ENCODE results near the gene ACSF2. TPM values are rescaled to one million over a fixed set of nuclear protein-coding genes. Genes with fewer than 3 reads are reported as not detected.
"Not testable (repeated sequence)": the region's sequence is repeated elsewhere in the genome, so short reads cannot be mapped to it uniquely, and the experiment has no call there.

The ACSF2 gene
- polyA plus RNA-seq (ENCODE audit: insufficient read length): 62.3 TPM

- no peak for DNase-seq (ENCODE audit: low read depth)
Measured at GRCh38 chr17:50425682-50426471, at the start of gene ACSF2. ACSF2 (plus strand) TSS chr17:50426218; CDS start chr17:50426262, 44 bp downstream.

DNA sequence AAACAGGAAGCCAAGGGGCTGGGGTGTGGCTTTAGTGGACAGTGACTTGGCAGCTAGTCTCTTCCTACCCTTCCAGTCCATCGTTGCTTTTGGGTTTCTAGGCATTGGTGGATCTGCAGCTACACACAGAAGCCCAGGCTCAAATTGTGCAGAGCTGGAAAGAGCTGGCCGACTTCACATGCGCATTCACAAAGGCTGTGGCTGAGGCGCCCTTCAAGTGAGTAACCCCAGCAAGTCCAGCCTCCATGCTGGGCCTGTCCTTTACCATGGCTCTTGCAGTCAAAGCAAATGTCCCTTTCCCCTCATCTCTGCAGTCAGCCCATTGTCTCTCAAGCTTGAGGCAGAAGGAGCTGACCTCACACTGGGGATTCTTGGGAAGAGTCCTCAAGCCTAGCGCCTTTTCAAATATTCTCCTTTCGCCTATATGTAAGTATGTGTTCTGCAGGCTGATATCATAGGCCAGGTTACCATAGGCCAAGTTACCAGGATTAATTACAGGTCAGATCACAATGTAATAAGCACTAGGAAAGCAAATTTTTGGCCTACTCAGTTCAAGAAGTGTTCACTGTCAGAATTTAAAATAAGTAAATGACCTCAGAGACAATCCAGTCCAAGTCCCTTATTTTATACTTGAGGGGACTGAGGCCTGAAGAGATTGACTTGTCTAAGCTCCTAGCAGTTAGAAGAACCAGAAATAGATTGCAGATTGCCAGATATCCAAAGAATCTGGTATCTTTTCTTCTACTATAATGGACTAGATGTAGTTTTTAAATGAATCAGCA lies 46.5 kb upstream of the ACSF2 start:
- no peak for DNase-seq (ENCODE audit: low read depth)

GRCh38 chr17:50380369-50381259 lies 45.4 kb upstream of the ACSF2 start:
- no peak for DNase-seq (ENCODE audit: low read depth)

GRCh38 chr17:50381260-50381815 lies 44.7 kb upstream of the ACSF2 start:
- no peak for DNase-seq (ENCODE audit: low read depth)

DNA sequence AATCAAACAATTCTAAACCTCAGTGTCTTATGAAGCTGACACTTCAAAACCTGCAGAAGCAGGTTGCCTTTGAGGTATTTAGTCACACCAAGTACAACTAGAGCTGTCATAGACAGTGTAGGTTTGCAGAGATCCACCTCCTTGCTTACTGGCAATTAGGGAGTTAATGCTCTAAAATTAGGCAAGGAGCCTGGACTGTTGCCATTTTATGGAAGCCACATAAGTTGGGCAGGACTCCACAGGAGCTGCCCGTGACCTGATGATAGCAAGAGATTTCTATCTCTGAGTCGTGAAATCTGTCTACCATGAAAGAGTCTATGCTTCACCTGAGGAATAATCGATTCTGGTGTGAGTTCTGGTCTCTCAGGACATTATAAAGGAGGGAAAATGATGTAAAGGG lies 44.1 kb upstream of the ACSF2 start:
- no peak for DNase-seq (ENCODE audit: low read depth)

- DNase-seq (ENCODE audit: low read depth): no peak
Measured at GRCh38 chr17:50382931-50383330, 43.1 kb upstream of the ACSF2 start.

- DNase-seq (ENCODE audit: low read depth): no peak
Measured at GRCh38 chr17:50386510-50386909, 39.5 kb upstream of the ACSF2 start.

DNA sequence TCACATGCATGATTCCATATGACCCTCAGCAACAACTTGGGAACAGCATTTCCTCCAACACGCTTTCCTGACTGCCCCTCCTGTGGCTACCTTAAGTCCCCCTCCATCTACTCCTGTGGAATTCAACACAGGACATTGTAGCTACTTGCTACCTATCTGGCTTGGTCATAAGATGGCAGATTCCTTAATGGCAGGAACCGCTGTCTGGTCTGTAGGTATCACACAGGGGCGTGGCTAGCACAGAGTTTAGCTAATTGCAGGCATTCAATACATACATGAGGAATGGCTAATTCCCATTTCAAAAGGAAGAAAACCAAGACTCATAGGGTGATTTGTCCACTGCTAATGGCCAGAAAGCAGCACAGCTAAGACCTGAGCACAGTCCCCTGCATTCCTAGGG lies 37.3 kb upstream of the ACSF2 start:
- no peak for DNase-seq (ENCODE audit: low read depth)

GRCh38 chr17:50389534-50389933 lies 36.5 kb upstream of the ACSF2 start:
- no peak for DNase-seq (ENCODE audit: low read depth)

GRCh38 chr17:50392621-50393020 lies 33.4 kb upstream of the ACSF2 start:
- no peak for DNase-seq (ENCODE audit: low read depth)

GRCh38 chr17:50393700-50394099 lies 32.3 kb upstream of the ACSF2 start:
- no peak for DNase-seq (ENCODE audit: low read depth)

GRCh38 chr17:50394711-50395110 lies 31.3 kb upstream of the ACSF2 start:
- no peak for DNase-seq (ENCODE audit: low read depth)

DNA sequence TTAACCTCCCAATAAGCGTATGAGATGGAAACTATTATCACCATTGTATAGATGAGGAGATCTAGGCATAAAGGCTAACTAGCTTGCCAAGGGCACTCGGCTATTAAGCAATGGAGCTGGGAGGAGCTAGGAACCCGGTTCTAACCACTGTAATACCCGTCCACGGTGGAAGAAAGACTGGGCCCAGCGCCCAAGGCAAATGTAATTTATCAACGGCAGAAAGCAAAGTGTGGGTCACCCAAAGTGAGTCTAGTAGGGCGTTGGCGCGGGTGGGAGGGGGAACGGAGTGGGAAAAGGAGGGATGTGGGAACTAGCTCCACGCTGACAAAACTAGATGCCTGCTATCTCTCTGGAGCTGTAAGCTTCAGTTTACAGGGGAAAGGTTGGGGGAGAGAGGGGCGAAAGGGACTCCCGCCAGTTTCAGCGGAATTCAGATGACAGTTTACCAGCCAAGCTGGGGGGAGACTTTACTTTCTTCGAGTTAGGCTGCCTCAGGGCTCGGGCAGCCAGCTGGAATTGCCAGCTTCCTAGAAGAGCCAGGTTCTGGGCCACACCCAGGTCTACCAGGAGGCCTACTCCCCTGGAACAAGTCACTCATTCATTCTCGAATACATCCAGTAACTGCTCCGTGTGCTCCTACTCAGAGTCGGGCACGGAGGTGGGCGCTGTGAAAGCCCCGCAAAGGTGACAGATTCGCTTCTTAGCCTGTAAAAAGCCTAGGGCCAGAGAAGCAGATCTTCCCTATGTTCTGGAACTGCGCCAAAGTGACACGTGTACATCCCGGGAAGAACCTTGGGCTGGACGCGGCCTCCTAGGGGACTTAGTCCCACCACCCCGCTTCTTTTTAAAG lies 29.5 kb upstream of the ACSF2 start:
- DNase-seq (ENCODE audit: low read depth): no peak

DNA sequence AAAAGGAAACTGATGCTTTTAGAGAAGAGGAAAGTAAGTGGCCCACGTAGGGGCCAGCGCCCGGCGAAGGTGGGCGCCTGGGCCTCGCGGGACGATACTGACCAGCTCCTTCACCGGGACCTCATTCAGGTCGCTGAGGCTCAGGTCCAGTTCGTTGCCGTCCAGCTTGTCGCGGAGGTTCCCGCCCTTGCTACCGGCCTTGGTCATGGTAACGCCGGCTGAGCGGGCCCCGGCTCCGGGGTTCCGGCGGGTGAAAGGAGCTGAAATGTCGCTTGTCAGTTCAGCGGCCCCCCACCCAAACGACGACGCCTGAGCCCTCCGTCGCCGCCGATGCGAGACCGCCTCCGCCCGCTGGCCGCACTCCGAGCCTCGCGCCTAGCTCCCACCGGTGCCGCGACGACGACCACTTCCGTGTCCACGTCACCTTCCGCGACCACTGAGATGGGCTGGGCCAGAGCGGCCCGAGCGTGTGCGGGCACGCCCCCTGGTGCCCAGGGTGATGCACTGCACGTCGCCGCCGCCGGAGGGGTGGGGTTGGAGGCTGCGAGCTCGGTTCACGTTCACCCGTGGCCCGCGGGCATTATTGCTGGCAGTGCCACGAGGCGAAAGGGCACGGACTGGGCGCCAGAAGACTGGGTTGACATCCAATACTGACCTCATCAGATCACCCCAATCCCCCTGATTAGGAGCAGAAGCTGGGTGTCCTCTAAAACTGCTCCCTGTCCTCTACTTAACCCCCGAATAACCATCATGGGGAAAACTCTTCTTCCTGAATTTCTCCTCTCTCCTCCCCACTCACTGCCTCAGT lies 28.7 kb upstream of the ACSF2 start, which contains the start of gene LRRC59:
TSS of gene LRRC59 (minus strand) at position 413 of the 808 bp plus-strand sequence. CDS start at position 207, 206 bp downstream.
- peak; percentile 63 for DNase-seq (ENCODE audit: low read depth)

- no peak for DNase-seq (ENCODE audit: low read depth)
Measured at GRCh38 chr17:50397919-50398285, 28.1 kb upstream of the ACSF2 start.

GRCh38 chr17:50398672-50399071 lies 27.3 kb upstream of the ACSF2 start:
- not testable (repeated sequence) for DNase-seq (ENCODE audit: low read depth)

DNA sequence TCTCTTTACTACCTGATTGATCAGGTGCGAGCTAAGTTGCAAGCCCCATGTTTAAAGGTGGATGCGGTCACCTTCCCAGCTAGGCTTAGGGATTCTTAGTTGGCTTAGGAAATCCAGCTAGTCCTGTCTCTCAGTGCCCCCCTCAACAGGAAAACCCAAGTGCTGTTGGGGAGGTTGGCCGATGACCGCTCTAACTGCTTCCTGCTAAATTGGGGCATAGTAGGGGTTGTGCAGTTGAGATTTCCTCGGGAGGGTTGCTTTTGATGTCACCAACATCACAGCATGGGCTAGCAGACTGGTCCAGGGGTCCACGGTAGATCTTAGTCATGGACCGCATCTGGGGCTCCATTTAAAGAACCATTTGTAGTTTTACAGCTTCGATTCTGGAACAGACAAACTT lies 26.4 kb upstream of the ACSF2 start:
- DNase-seq (ENCODE audit: low read depth): not testable (repeated sequence)

DNA sequence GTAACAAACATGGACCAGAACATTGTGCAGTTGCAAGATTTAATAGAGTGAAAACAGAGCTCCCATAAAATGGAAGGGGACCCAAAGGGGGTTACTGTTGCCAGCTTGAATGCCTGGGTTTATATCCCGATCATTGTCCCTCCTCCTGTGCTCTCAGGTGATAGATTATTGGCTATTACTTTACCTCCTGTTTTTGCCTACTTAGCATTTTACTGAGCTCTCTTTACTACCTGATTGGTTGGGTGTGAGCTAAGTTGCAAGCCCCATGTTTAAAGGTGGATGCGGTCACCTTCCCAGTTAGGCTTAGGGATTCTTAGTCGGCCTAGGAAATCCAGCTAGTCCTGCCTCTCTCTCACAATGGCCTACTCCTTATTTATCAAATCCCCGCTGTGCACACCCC lies 20.7 kb upstream of the ACSF2 start:
- DNase-seq (ENCODE audit: low read depth): not testable (repeated sequence)

- no peak for DNase-seq (ENCODE audit: low read depth)
Measured at GRCh38 chr17:50406578-50406977, 19.4 kb upstream of the ACSF2 start.

DNA sequence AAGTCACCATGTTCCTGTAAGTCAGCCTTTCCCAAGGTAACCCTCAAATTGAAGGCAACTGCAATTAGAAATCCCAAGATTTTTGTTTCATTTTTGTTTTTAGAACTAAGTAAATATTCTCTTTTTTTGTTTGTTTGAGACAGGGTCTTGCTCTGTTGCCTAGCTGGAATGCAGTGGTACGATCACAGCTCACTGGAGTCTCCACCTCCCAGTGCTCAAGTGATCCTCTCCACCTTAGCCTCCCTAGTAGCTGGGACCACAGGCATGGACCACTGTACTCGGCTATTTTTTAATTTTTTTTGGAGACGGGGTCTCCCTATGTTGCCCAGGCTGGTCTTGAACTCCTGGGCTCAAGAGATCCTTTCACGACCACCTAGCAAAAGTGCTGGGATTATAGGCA lies 18.1 kb upstream of the ACSF2 start:
- no peak for DNase-seq (ENCODE audit: low read depth)

Data from forelimb muscle (tissue), 1 donor.